Measurements from ENCODE around the gene PNPLA7. TPM values are rescaled to one million over a fixed set of nuclear protein-coding genes. Genes with fewer than 3 reads are reported as not detected.

PNPLA7 gene
- total and polyA plus RNA-seq, 4 donors: 0.75 to 6.5 (median 2.1) TPM

DNA sequence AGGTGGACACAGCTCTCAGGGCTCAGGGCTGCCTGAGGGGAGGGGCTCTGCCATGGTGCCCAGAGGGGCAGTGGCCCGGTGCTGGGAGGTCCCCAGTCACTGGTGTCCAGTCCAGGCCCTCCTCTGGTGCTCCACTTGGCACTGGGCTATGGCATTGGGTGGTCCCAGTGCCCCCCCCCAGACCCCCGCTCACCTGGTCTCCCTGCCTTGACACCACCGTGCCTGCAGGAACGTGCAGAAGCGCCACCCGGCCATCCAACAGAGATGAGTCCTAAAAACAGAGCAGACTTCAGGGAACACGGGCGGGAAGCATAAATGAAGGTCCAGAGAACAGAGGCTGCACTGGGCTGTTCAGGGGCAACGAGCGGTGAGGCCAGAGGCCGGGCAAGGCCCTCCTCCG lies 48.7 kb downstream of the PNPLA7 start:
- no peak overlapping the region for H3K9ac ChIP-seq (ENCODE audit: low read depth in 1 of 2, low read length in 2 of 2)
- no peaks in the 10 kb centered on the region for H3K4me1 ChIP-seq (ENCODE audit: control insufficient read depth in 4 of 4, insufficient read depth in 4 of 4, low read length in 3 of 4)
- peaks cover 0 to 26% (median 2%) of the 10 kb centered on the region in 4 donors for H3K36me3 ChIP-seq (ENCODE audit: control insufficient read depth in 4 of 4, insufficient read depth in 3 of 4, low read depth in 1 of 4, low read length in 3 of 4)
- no peak overlapping the region for H3K4me3 ChIP-seq (ENCODE audit: low read depth in 1 of 3, low read length in 3 of 3)
- TF ChIP-seq, protein P1, sequence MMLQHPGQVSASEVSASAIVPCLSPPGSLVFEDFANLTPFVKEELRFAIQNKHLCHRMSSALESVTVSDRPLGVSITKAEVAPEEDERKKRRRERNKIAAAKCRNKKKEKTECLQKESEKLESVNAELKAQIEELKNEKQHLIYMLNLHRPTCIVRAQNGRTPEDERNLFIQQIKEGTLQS (IDR thresholded peaks at IDR 0.05): no peak
- no peak for TF ChIP-seq HNF4G (IDR thresholded peaks at IDR 0.05)
- no peak for TF ChIP-seq RAD21 (IDR thresholded peaks at IDR 0.05)
- TF ChIP-seq SP1 (IDR thresholded peaks at IDR 0.05): no peak
- TF ChIP-seq, protein P2, sequence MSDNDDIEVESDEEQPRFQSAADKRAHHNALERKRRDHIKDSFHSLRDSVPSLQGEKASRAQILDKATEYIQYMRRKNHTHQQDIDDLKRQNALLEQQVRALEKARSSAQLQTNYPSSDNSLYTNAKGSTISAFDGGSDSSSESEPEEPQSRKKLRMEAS (IDR thresholded peaks at IDR 0.05): no peak
- no peak for TF ChIP-seq REST (IDR thresholded peaks at IDR 0.05)
- no peak for TF ChIP-seq FOXA1 (IDR thresholded peaks at IDR 0.05)
- no peak for TF ChIP-seq YY1 (IDR thresholded peaks at IDR 0.05)
- TF ChIP-seq, protein P3, sequence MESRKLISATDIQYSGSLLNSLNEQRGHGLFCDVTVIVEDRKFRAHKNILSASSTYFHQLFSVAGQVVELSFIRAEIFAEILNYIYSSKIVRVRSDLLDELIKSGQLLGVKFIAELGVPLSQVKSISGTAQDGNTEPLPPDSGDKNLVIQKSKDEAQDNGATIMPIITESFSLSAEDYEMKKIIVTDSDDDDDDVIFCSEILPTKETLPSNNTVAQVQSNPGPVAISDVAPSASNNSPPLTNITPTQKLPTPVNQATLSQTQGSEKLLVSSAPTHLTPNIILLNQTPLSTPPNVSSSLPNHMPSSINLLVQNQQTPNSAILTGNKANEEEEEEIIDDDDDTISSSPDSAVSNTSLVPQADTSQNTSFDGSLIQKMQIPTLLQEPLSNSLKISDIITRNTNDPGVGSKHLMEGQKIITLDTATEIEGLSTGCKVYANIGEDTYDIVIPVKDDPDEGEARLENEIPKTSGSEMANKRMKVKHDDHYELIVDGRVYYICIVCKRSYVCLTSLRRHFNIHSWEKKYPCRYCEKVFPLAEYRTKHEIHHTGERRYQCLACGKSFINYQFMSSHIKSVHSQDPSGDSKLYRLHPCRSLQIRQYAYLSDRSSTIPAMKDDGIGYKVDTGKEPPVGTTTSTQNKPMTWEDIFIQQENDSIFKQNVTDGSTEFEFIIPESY (IDR thresholded peaks at IDR 0.05): no peak
- TF ChIP-seq FOXA2 (IDR thresholded peaks at IDR 0.05): no peak
- no peak for TF ChIP-seq EGR1 (IDR thresholded peaks at IDR 0.05; ENCODE audit: low read depth in 2 of 2)
- no peak for TF ChIP-seq TAF1 (conservative IDR thresholded peaks at IDR 0.05)
- TF ChIP-seq, protein P4, sequence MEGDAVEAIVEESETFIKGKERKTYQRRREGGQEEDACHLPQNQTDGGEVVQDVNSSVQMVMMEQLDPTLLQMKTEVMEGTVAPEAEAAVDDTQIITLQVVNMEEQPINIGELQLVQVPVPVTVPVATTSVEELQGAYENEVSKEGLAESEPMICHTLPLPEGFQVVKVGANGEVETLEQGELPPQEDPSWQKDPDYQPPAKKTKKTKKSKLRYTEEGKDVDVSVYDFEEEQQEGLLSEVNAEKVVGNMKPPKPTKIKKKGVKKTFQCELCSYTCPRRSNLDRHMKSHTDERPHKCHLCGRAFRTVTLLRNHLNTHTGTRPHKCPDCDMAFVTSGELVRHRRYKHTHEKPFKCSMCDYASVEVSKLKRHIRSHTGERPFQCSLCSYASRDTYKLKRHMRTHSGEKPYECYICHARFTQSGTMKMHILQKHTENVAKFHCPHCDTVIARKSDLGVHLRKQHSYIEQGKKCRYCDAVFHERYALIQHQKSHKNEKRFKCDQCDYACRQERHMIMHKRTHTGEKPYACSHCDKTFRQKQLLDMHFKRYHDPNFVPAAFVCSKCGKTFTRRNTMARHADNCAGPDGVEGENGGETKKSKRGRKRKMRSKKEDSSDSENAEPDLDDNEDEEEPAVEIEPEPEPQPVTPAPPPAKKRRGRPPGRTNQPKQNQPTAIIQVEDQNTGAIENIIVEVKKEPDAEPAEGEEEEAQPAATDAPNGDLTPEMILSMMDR (IDR thresholded peaks at IDR 0.05; ENCODE audit: low read depth, low read length, missing input control): no peak
- TF ChIP-seq JUND (IDR thresholded peaks at IDR 0.05): no peak
- TF ChIP-seq GABPA (IDR thresholded peaks at IDR 0.05 in 1 of 2, conservative IDR thresholded peaks at IDR 0.05 in 1 of 2): no peak
- TF ChIP-seq NR2F2 (IDR thresholded peaks at IDR 0.05): no peak
- TF ChIP-seq RXRA (IDR thresholded peaks at IDR 0.05): no peak
- no peaks in the 10 kb centered on the region for H3K9me3 ChIP-seq (ENCODE audit: control insufficient read depth in 4 of 4, low read length in 3 of 4)
- no peaks in the 10 kb centered on the region for H3K27me3 ChIP-seq (ENCODE audit: control insufficient read depth in 4 of 4, insufficient read depth in 4 of 4, low read length in 3 of 4)
- no peak for DNase-seq (ENCODE audit: low spot score)
- no peak overlapping the region for H3K27ac ChIP-seq (ENCODE audit: low read depth in 1 of 2, low read length in 2 of 2)
- 96% methylated on average over 12 of the region's 12 CpGs for WGBS
